ENCODE measurements around the gene EPHB1.
"Not testable (repeated sequence)": the region's sequence is repeated elsewhere in the genome, so short reads cannot be mapped to it uniquely, and the experiment has no call there.

The EPHB1 gene

DNA sequence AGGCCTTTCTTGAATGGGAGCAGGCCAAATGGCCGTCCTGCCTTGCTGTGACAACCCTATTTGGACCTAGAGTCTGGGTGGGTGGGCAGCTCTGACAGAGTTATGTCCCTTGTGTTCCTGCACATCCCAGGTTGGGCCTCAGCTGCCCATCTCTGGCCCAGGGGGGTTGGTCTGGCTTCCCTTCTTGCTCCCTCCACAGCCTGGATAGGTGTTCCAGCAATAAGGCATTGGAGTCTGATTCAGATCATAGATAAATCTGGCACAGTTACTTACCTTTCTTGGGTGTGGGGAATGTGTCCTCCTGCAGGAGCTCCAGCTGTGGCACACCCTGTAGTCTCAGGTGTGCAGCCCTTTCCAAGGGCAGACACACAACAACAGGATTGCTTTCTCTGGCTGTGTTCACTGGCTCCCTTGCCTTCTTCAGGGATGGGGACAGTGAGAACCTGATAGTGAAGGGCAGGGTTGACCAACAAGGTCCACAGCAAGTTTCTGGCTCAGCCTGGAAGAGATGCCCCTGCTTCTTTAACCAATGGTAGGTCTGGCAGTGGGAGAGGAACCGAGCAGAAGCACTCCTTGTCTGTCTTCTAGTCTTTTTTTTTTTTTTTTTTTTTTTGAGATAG, 177.9 kb downstream of the EPHB1 start:
- Mint-ChIP-seq H3K4me1 (no peaks in the 10 kb centered on the region), H3K27me3 (peaks cover 8% of the 10 kb centered on the region), H3K9me3 (peaks cover 8 to 9% of the 10 kb centered on the region in 2 donors), H3K27ac (no peak overlapping the region), H3K4me3 (no peak overlapping the region)
- ATAC-seq (no peak), DNase-seq (no peak)

DNA sequence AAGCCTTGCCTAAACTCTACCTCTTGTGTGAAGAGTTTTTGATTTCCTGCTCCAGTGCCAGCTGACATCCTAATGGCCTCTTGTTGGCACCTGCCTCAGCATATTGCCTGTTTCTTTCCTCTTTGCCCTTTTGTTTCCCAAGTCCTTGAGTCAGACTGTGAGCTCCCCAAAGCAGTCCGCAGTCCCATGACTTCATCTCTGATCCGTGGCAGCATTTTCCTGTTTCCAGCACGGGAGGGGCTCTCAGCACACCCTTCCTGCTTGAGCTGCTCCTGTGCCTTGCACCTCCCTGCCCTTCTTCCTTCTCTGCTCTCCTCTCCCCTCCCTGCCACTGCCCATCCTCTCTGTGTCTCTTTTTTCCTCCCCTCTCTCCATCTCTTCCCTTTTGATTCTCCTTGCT, 179.6 kb downstream of the EPHB1 start:
- H3K4me3 Mint-ChIP-seq: no peak overlapping the region
- H3K27me3 Mint-ChIP-seq: no peaks in the 10 kb centered on the region
- peak overlapping the region in 1 of 2 donors; percentile 16 for H3K27ac Mint-ChIP-seq
- no peaks in the 10 kb centered on the region for H3K4me1 Mint-ChIP-seq
- no peak for DNase-seq
- no peaks in the 10 kb centered on the region for H3K9me3 Mint-ChIP-seq
- ATAC-seq: no peak

DNA sequence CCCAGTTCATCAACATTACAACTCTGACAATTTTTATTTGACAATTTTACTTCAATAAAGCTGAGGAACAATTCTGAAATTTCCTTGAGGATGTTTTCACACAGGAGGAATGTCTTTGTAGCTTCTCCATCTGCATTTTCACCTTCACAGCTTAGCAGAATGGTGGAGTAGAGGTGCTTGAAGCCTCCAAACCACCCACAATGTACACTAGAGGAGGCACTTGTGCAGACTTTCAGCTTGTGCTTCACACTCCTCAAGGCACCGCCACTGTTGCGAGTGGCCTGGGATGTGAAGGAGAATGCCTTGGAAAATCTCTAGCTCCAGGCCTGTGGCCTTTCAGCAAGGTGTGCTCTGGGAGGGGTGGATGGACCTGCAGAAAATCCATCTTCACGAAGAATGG, 181.9 kb downstream of the EPHB1 start:
- Mint-ChIP-seq H3K27me3 (no peaks in the 10 kb centered on the region), H3K9me3 (no peaks in the 10 kb centered on the region), H3K4me1 (no peaks in the 10 kb centered on the region), H3K27ac (no peak overlapping the region), H3K4me3 (no peak overlapping the region)
- ATAC-seq (no peak), DNase-seq (no peak)

DNA sequence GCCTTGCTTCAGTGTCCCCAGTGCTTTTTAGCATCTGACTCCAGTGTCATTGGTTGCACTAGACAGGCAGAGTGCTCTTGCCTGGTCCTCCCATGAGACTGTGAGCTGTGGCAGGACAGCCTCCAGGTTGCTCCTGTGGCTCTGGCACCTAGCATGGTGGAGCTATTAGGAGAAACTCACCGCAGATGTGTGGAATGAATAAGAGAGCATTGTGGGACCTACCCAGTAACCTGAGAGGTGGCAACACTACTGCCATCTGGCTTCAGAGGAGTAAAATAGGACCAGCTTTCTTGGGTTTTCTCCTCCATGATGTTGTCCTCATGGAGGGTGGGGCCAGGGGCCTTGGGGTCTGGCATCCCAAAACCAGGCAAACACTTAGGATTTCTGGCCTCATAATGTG, 183.6 kb downstream of the EPHB1 start:
- no peak overlapping the region for H3K27ac Mint-ChIP-seq
- H3K9me3 Mint-ChIP-seq: no peaks in the 10 kb centered on the region
- no peak overlapping the region for H3K4me3 Mint-ChIP-seq
- ATAC-seq (no peak), DNase-seq (no peak)
- H3K27me3 Mint-ChIP-seq: no peaks in the 10 kb centered on the region
- H3K4me1 Mint-ChIP-seq: no peaks in the 10 kb centered on the region

DNA sequence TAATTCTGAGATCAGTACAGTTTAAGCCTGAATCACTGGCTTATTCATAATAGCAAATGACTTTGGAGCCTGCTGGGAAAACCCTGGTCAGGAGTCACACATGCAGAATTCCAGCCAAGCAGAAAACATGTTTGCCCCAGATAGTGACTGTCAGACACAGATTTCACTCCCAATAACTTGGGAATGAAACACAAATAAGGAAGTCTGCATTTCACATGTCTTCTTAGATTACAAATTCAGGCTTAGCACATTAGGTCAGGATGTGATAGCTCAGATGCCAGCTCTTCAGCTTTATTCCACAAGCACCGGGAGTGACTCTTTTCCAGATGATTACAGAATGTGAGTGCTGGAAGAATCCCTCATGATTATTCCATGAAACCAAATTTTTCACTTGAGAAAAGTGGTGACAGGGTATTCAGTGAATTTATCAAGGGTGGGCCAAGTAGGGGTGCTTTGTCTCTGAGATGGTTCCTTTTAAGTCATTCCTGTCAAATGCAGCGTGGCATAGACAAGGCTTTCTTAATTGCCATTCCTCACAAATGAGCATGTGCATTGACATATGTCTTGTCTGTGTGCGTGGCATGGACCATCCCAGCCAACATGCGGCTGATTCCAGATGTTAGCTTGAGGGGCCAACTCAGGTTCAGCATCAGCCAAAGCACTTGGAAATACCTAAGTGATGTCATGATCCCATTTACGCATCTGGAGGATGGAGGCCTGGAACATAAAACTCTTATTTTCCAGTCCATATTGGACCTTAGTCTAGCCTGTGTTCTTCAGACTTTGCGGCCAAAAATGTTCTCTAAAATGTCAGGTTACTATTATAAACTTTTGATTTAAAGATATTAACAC, 191.0 kb downstream of the EPHB1 start:
- no peak overlapping the region for H3K4me3 Mint-ChIP-seq
- DNase-seq (no peak), ATAC-seq (no peak)
- H3K27ac Mint-ChIP-seq: no peak overlapping the region
- H3K27me3 Mint-ChIP-seq: peaks cover 3% of the 10 kb centered on the region
- peaks cover 0 to 5% of the 10 kb centered on the region in 2 donors for H3K9me3 Mint-ChIP-seq
- H3K4me1 Mint-ChIP-seq: no peaks in the 10 kb centered on the region

DNA sequence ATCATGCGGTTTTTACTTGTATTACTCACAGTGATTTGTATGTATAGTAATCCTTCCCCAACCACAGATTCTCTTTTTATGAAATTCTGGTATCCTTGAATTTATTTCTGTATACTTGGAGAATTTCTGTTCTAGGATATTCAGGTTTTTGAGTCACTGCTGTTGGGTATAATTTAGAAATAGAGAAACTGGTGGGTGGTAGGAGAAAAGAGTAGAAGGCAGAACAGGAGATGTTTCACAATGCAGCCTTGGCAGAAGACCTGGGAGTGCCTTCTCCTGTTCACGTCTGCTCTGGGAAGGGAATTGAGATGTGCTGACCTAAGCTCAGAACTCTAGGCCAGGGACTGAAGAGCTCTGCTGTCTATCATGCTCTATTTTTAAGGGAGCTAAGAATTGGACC, 193.6 kb downstream of the EPHB1 start:
- DNase-seq (no peak), ATAC-seq (no peak)
- H3K9me3 Mint-ChIP-seq: peaks cover 0 to 5% of the 10 kb centered on the region in 2 donors
- no peak overlapping the region for H3K27ac Mint-ChIP-seq
- H3K4me3 Mint-ChIP-seq: no peak overlapping the region
- H3K4me1 Mint-ChIP-seq: no peaks in the 10 kb centered on the region
- peaks cover 8% of the 10 kb centered on the region for H3K27me3 Mint-ChIP-seq

DNA sequence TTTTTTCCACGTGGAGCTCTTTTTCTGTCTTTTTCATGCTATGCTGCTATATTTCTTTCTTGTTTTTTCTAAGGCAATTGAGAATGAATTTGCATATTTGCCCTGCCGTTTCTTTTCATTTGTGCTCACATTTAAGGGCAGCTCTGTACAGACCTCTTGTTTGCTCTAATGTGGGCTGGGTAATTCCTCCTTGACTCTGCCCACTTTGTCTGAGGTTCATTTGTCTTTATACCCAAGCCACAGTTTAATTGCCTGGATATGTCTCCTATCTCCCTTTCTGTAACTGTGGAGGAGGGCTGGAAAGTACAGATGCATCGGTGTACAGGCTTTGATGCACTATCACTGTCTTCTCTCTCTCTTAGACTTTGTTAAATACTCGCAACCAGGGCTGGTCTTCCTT, 195.9 kb downstream of the EPHB1 start:
- no peak for ATAC-seq
- H3K4me1 Mint-ChIP-seq: no peaks in the 10 kb centered on the region
- H3K27ac Mint-ChIP-seq: no peak overlapping the region
- no peak overlapping the region for H3K4me3 Mint-ChIP-seq
- no peaks in the 10 kb centered on the region for H3K9me3 Mint-ChIP-seq
- no peak for DNase-seq
- H3K27me3 Mint-ChIP-seq: peaks cover 8% of the 10 kb centered on the region

DNA sequence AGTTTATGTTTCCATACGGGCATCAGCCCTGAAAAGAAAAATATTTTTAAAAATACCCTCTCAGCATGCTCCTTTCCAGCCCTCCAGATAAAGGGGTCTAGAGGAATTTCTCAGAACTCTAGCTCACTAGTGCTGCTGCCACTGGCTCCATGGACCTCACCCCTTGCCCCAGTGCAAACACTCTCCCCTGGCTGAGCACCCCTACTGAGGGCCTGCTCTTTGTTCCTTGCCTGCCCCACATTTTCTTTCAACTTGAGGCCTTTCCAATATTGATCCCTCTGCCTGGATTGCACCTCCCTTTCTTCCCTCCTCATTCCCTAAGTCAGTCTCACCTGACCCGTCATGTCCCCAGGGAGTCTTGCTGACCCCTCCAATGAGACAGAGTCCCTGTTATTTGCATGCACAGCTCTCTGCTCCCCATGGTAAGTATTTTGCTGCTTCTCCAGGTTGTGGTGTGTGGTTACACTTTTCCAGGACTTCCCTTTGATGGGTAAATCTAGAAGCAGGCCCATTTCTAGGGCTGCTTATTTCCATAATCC, 196.5 kb downstream of the EPHB1 start:
- H3K4me1 Mint-ChIP-seq: no peaks in the 10 kb centered on the region
- ATAC-seq (no peak), DNase-seq (no peak)
- H3K27ac Mint-ChIP-seq: no peak overlapping the region
- H3K9me3 Mint-ChIP-seq: no peaks in the 10 kb centered on the region
- H3K27me3 Mint-ChIP-seq: peaks cover 8% of the 10 kb centered on the region
- H3K4me3 Mint-ChIP-seq: no peak overlapping the region

DNA sequence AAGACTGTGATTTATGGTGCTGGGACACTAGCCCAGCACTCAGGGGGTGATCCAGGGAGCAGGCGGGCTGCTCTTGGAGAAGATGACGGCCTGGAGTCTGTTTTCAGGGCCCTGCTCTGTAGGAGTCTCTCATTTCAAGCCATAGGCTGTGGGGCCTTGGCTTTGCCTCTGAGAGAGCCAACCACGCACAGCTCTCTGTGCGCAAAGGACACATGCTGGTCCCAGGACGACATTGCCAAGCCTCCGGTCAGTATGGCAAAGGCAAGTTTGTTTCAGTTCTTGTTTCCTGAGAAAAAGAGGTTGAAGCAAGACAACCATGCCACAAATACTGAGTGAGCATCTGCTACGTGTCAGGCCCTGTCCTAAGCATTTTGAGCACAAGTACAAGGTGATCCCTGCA, 197.1 kb downstream of the EPHB1 start:
- Mint-ChIP-seq H3K4me3 (no peak overlapping the region), H3K9me3 (no peaks in the 10 kb centered on the region), H3K27me3 (peaks cover 8% of the 10 kb centered on the region), H3K27ac (no peak overlapping the region), H3K4me1 (no peaks in the 10 kb centered on the region)
- peak; percentile 20 for ATAC-seq
- no peak for DNase-seq

DNA sequence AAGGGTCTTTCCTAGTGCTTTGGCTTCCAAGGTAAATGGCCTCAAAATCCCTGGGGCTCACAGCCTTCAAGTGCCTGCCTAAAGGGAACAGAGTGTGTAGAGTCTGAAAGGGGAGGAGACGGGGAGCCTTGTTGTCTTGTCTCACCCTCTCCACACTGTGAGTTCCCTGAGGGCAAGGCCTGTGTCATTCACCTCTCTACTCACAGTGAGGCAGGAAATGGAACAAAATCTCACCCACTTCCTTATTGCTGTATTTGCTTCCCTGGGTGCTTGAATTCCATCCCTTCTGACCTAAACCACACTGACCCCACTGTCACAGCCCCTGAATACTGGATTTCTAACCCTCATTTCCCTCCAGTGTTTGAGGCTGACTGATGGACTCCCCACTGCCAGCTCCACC, 197.5 kb downstream of the EPHB1 start:
- Mint-ChIP-seq H3K27ac (no peak overlapping the region), H3K4me3 (no peak overlapping the region), H3K4me1 (no peaks in the 10 kb centered on the region), H3K9me3 (no peaks in the 10 kb centered on the region), H3K27me3 (peaks cover 11% of the 10 kb centered on the region)
- no peak for DNase-seq
- ATAC-seq: no peak

DNA sequence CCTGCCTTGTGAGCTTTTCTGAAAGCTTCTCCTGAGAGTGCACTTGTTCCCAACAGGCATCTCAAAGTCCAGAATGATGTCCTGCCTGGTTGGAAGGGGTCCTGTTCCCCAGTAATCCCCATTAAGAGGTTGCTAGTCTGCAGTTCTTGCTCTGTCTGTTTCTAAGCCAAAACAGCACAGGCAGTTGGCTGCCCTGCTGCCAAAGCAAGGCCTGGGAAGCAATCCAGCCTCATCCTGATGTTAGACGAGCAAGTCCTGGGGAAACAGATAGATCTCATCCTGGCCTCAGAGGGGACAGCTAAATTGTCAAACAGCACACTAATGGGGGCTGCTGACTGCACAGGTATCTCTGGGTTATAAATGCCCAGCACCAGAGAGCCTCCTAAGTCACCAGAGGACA, 198.0 kb downstream of the EPHB1 start:
- Mint-ChIP-seq H3K27me3 (peaks cover 15% of the 10 kb centered on the region), H3K4me3 (no peak overlapping the region), H3K27ac (no peak overlapping the region), H3K9me3 (no peaks in the 10 kb centered on the region), H3K4me1 (no peaks in the 10 kb centered on the region)
- no peak for DNase-seq
- no peak for ATAC-seq

DNA sequence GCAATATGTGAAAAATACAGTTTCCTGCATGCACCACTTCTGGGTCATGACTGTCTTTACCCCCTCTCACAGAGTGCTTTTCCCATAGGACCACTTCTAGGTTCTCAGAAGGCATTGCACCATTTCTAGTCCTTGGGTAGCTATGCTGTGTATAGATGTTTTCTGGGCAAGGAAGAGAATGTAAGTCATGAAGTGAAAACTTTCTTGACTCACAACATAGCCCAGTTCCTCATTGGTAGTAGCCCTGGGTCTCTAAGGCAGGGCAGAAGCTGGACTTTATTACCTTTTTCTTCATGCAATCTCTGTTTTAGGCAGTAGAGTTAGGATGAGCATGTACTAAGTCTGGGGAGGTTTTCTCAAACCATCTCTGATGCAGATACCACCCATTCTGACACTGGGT, 203.1 kb downstream of the EPHB1 start:
- no peak for ATAC-seq
- H3K4me3 Mint-ChIP-seq: no peak overlapping the region
- peaks cover 0 to 6% of the 10 kb centered on the region in 2 donors for H3K9me3 Mint-ChIP-seq
- peaks cover 24% of the 10 kb centered on the region for H3K27me3 Mint-ChIP-seq
- no peak overlapping the region for H3K27ac Mint-ChIP-seq
- no peak for DNase-seq
- no peaks in the 10 kb centered on the region for H3K4me1 Mint-ChIP-seq

DNA sequence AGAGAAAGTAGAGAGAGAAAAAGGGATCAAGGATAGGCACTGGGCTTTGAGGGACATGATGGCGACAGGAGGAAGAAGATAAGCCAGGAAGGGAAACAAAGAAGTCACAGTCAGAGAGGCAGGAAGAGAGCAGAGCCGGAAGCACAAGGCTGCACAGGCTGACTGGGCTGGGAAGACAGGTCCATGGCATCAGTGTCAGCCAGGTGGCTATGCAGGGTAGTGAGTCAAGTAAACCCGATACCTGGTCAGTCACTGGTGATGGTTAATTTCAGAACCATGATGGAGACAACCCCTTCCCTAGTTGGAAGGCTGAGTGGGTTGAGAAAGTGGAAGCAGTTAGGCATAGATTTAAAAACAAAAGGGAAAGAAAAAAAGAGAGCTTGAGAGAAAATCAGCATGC, 203.8 kb downstream of the EPHB1 start:
- ATAC-seq: no peak
- no peak for DNase-seq
- peaks cover 0 to 6% of the 10 kb centered on the region in 2 donors for H3K9me3 Mint-ChIP-seq
- H3K4me3 Mint-ChIP-seq: no peak overlapping the region
- H3K27me3 Mint-ChIP-seq: peaks cover 24% of the 10 kb centered on the region
- no peaks in the 10 kb centered on the region for H3K4me1 Mint-ChIP-seq
- H3K27ac Mint-ChIP-seq: no peak overlapping the region

DNA sequence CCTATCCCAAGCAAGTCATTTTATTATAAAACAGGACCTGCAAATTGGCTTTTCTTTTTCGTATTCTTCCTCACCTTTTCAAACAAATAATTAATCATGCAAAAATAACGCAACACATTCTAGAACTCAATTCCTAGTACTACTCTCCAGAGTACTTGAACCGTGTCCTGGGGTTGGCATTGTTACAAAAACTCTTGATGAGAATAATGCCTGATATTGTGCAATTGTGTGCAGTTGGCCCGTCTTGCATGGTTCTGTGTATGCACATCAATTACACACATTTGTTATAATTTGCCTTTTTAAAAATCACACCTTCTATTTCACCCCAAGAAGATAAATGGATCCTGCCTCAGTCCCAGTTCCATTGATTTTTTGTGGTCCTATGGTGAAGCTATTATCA, 205.4 kb downstream of the EPHB1 start:
- ATAC-seq: no peak
- H3K27me3 Mint-ChIP-seq: peaks cover 24% of the 10 kb centered on the region
- H3K27ac Mint-ChIP-seq: no peak overlapping the region
- peaks cover 0 to 6% of the 10 kb centered on the region in 2 donors for H3K9me3 Mint-ChIP-seq
- no peaks in the 10 kb centered on the region for H3K4me1 Mint-ChIP-seq
- H3K4me3 Mint-ChIP-seq: no peak overlapping the region
- DNase-seq: no peak

DNA sequence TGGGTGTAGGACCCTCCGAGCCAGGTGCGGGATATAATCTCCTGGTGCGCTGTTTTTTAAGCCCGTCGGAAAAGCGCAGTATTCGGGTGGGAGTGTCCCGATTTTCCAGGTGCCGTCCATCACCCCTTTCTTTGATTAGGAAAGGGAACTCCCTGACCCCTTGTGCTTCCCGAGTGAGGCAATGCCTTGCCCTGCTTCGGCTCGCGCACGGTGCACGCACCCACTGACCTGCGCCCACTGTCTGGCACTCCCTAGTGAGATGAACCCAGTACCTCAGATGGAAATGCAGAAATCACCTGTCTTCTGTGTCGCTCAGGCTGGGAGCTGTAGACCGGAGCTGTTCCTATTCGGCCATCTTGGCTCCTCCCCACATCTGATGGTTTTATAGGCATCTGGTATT, 210.6 kb downstream of the EPHB1 start:
- DNase-seq, H3K27me3 Mint-ChIP-seq, H3K4me3 Mint-ChIP-seq, H3K4me1 Mint-ChIP-seq, ATAC-seq, H3K27ac Mint-ChIP-seq: not testable (repeated sequence)
- H3K9me3 Mint-ChIP-seq: peaks cover 0 to 13% of the 10 kb centered on the region in 2 donors

DNA sequence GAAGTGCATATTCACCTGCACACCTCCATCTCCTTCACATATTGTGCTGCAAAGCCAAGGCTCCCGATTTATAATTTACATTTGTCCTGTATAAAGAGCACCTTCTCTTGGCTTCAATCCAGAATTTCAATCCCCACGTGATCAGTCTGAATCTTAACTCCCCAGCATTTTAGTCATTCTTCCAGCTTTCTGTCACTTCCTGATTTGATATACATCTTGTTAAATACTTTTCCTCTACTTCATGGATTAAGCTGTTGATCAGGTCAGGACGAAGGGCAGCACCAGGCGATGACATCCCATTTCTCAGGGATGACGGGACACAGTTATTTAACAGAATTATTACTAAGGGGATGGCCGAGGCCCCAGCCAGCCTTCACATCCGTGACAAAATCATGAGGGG, 212.5 kb downstream of the EPHB1 start:
- H3K9me3 Mint-ChIP-seq: peaks cover 0 to 7% of the 10 kb centered on the region in 2 donors
- H3K27me3 Mint-ChIP-seq: no peaks in the 10 kb centered on the region
- no peak for DNase-seq
- H3K27ac Mint-ChIP-seq: no peak overlapping the region
- no peaks in the 10 kb centered on the region for H3K4me1 Mint-ChIP-seq
- no peak overlapping the region for H3K4me3 Mint-ChIP-seq
- ATAC-seq: no peak

All from stimulated activated naive CD8-positive, alpha-beta T cell treated with anti-CD3 and anti-CD28 coated beads, Interleukin-15, amount 100 ng/mL, for 72 hours (primary cell).